HUES6 (cell line): ENCODE measurements around the gene MYCN.

Experiments used
- H3K27ac ChIP-seq: 2 replicates; pipeline ENCODE4 v1.7.0; 2013; ENCODE audit warnings: low read depth, mild to moderate bottlenecking, low read length, inconsistent platforms
- H3K27me3 ChIP-seq: 2 replicates; pipeline ENCODE4 v1.6.1; 2013; ENCODE audit warnings: low read length; ENCODE audit not compliant: control insufficient read depth, insufficient read depth
- H3K36me3 ChIP-seq: 2 replicates; pipeline ENCODE4 v1.6.1; 2013; ENCODE audit warnings: low read length; ENCODE audit not compliant: control insufficient read depth, insufficient read depth
- H3K4me1 ChIP-seq: 2 replicates; pipeline ENCODE4 v1.6.1; 2013; ENCODE audit warnings: low read length; ENCODE audit not compliant: control insufficient read depth, insufficient read depth
- H3K4me3 ChIP-seq: 2 replicates; pipeline ENCODE4 v1.5.1; 2013; ENCODE audit warnings: low read depth, low read length
- H3K9ac ChIP-seq: one replicate; pipeline ENCODE4 v1.6.1; 2013; ENCODE audit warnings: mild to moderate bottlenecking, low read length
- H3K9me3 ChIP-seq: 2 replicates; pipeline ENCODE4 v1.6.1; 2013; ENCODE audit warnings: low read depth, low read length; ENCODE audit not compliant: control insufficient read depth, insufficient read depth

The MYCN gene

GRCh38 chr2:15967415-15968279 is 27.3 kb downstream of the MYCN start:
- Histone ChIP-seq H3K9ac (no peak overlapping the region), H3K4me3 (no peak overlapping the region), H3K9me3 (no peaks in the 10 kb centered on the region), H3K4me1 (peaks cover 29% of the 10 kb centered on the region), H3K27ac (no peak overlapping the region), H3K27me3 (no peaks in the 10 kb centered on the region), H3K36me3 (no peaks in the 10 kb centered on the region)

GRCh38 chr2:15968280-15969178 is 28.2 kb downstream of the MYCN start:
- H3K27me3 ChIP-seq = no peaks in the 10 kb centered on the region
- no peaks in the 10 kb centered on the region for H3K9me3 ChIP-seq
- no peaks in the 10 kb centered on the region for H3K36me3 ChIP-seq
- no peak overlapping the region for H3K27ac ChIP-seq
- H3K4me1 ChIP-seq = peaks cover 34% of the 10 kb centered on the region
- H3K9ac ChIP-seq = no peak overlapping the region
- H3K4me3 ChIP-seq = no peak overlapping the region

GRCh38 chr2:15969214-15969613 is 28.9 kb downstream of the MYCN start:
- Histone ChIP-seq H3K27me3 (no peaks in the 10 kb centered on the region), H3K36me3 (no peaks in the 10 kb centered on the region), H3K4me3 (no peak overlapping the region), H3K9ac (no peak overlapping the region), H3K9me3 (no peaks in the 10 kb centered on the region), H3K27ac (no peak overlapping the region), H3K4me1 (peaks cover 34% of the 10 kb centered on the region)

GRCh38 chr2:15970701-15971100 is 30.4 kb downstream of the MYCN start:
- Histone ChIP-seq H3K27me3 (no peaks in the 10 kb centered on the region), H3K27ac (no peak overlapping the region), H3K4me1 (peaks cover 29% of the 10 kb centered on the region), H3K36me3 (no peaks in the 10 kb centered on the region), H3K4me3 (no peak overlapping the region), H3K9ac (no peak overlapping the region), H3K9me3 (no peaks in the 10 kb centered on the region)

- Histone ChIP-seq H3K4me1 (peaks cover 28% of the 10 kb centered on the region), H3K27me3 (no peaks in the 10 kb centered on the region), H3K27ac (no peak overlapping the region), H3K9ac (no peak overlapping the region), H3K36me3 (no peaks in the 10 kb centered on the region), H3K9me3 (no peaks in the 10 kb centered on the region), H3K4me3 (no peak overlapping the region)
These were observed 31.0 kb downstream of the MYCN start for GRCh38 chr2:15971351-15971750.

- no peaks in the 10 kb centered on the region for H3K9me3 ChIP-seq
- H3K9ac ChIP-seq = no peak overlapping the region
- no peak overlapping the region for H3K4me3 ChIP-seq
- no peaks in the 10 kb centered on the region for H3K27me3 ChIP-seq
- H3K27ac ChIP-seq = no peak overlapping the region
- H3K36me3 ChIP-seq = no peaks in the 10 kb centered on the region
- H3K4me1 ChIP-seq = peaks cover 28% of the 10 kb centered on the region
These were observed 31.6 kb downstream of the MYCN start for GRCh38 chr2:15971831-15972522.

GRCh38 chr2:15973481-15974401 is 33.4 kb downstream of the MYCN start:
- Histone ChIP-seq H3K4me3 (no peak overlapping the region), H3K4me1 (peaks cover 23% of the 10 kb centered on the region), H3K36me3 (no peaks in the 10 kb centered on the region), H3K9ac (no peak overlapping the region), H3K27ac (no peak overlapping the region), H3K27me3 (no peaks in the 10 kb centered on the region), H3K9me3 (no peaks in the 10 kb centered on the region)

GRCh38 chr2:15974565-15975260 is 34.4 kb downstream of the MYCN start:
- H3K36me3 ChIP-seq = no peaks in the 10 kb centered on the region
- no peak overlapping the region for H3K4me3 ChIP-seq
- no peaks in the 10 kb centered on the region for H3K27me3 ChIP-seq
- peaks cover 23% of the 10 kb centered on the region for H3K4me1 ChIP-seq
- no peaks in the 10 kb centered on the region for H3K9me3 ChIP-seq
- H3K27ac ChIP-seq = no peak overlapping the region
- no peak overlapping the region for H3K9ac ChIP-seq

GRCh38 chr2:15975261-15975600 is 34.9 kb downstream of the MYCN start:
- H3K4me3 ChIP-seq = no peak overlapping the region
- no peaks in the 10 kb centered on the region for H3K9me3 ChIP-seq
- no peak overlapping the region for H3K27ac ChIP-seq
- peaks cover 23% of the 10 kb centered on the region for H3K4me1 ChIP-seq
- no peaks in the 10 kb centered on the region for H3K27me3 ChIP-seq
- no peak overlapping the region for H3K9ac ChIP-seq
- no peaks in the 10 kb centered on the region for H3K36me3 ChIP-seq

- Histone ChIP-seq H3K36me3 (no peaks in the 10 kb centered on the region), H3K4me3 (no peak overlapping the region), H3K4me1 (peaks cover 23% of the 10 kb centered on the region), H3K27ac (no peak overlapping the region), H3K9ac (no peak overlapping the region), H3K9me3 (no peaks in the 10 kb centered on the region), H3K27me3 (no peaks in the 10 kb centered on the region)
These were observed 35.3 kb downstream of the MYCN start for GRCh38 chr2:15975676-15976075.
